Measurements from ENCODE around the gene AKAP6. TPM values are rescaled to one million over a fixed set of nuclear protein-coding genes. Genes with fewer than 3 reads are reported as not detected.
"Not testable (repeated sequence)": the region's sequence is repeated elsewhere in the genome, so short reads cannot be mapped to it uniquely, and the experiment has no call there.

The AKAP6 gene
- total RNA-seq, 1 donor from 2014 or later: 1.3 TPM

- H3K4me3 ChIP-seq (ENCODE audit: low read depth, low read length): no peak overlapping the region
- no peaks in the 10 kb centered on the region for H3K27me3 ChIP-seq (ENCODE audit: control insufficient read depth, insufficient read depth, low read length)
- TF ChIP-seq CTCF (IDR thresholded peaks at IDR 0.05; ENCODE audit: insufficient read depth, low read length, poor library complexity, severe bottlenecking): no peak
- no peak for DNase-seq (ENCODE audit: low read depth)
- no peaks in the 10 kb centered on the region for H3K36me3 ChIP-seq (ENCODE audit: control insufficient read depth, insufficient read depth, low read length)
These were observed 38.4 kb downstream of the AKAP6 start for GRCh38 chr14:32367516-32367915.

DNA sequence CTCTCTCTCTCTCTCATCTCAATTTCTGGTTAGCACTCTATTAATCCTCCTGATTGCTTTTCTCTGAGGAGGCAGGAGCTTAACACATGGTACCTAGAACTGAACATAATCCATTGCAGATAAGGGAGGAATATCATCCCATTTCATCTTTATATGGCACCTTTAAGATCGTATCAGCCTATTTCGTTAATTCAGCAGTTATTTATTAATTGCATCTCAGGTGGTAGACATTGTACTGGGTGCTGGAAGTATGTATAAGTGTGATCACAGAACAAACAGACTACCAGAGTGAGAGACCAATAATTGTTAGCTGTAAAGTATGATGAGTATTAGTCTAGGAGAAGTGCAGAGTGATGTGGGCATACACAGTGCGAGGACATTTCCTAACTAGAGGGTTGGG, 39.0 kb downstream of the AKAP6 start:
- Histone ChIP-seq H3K4me3 (ENCODE audit: low read depth, low read length) (no peak overlapping the region), H3K36me3 (ENCODE audit: control insufficient read depth, insufficient read depth, low read length) (no peaks in the 10 kb centered on the region), H3K27me3 (ENCODE audit: control insufficient read depth, insufficient read depth, low read length) (no peaks in the 10 kb centered on the region)
- TF ChIP-seq CTCF (IDR thresholded peaks at IDR 0.05; ENCODE audit: insufficient read depth, low read length, poor library complexity, severe bottlenecking): no peak
- no peak for DNase-seq (ENCODE audit: low read depth)

DNA sequence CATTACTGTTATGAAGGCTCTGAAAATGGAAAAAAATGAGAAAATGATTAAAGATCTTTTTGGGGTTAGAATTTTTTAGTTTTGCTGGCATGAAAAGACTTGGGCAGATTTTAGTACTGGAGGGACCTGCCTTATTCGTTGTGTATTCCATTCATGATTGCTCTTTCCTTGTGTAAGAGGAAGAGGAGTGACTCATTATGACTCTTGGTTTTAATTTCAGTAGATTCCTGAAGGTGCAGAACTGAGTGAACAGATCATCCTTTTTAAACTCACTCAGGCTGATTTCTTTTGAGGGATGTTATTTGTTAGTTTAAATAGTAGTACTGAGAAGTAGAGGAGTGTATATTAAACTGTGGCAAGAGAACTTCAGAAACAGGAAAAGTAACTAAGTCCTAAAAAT, 41.6 kb downstream of the AKAP6 start:
- Histone ChIP-seq H3K4me3 (ENCODE audit: low read depth, low read length) (no peak overlapping the region), H3K27me3 (ENCODE audit: control insufficient read depth, insufficient read depth, low read length) (no peaks in the 10 kb centered on the region), H3K36me3 (ENCODE audit: control insufficient read depth, insufficient read depth, low read length) (no peaks in the 10 kb centered on the region)
- peak; percentile 72 for DNase-seq (ENCODE audit: low read depth)
- no peak for TF ChIP-seq CTCF (IDR thresholded peaks at IDR 0.05; ENCODE audit: insufficient read depth, low read length, poor library complexity, severe bottlenecking)

GRCh38 chr14:32372154-32372553, 43.1 kb downstream of the AKAP6 start:
- Histone ChIP-seq H3K36me3 (ENCODE audit: control insufficient read depth, insufficient read depth, low read length) (no peaks in the 10 kb centered on the region), H3K27me3 (ENCODE audit: control insufficient read depth, insufficient read depth, low read length) (no peaks in the 10 kb centered on the region), H3K4me3 (ENCODE audit: low read depth, low read length) (no peak overlapping the region)
- TF ChIP-seq CTCF (IDR thresholded peaks at IDR 0.05; ENCODE audit: insufficient read depth, low read length, poor library complexity, severe bottlenecking): no peak
- DNase-seq (ENCODE audit: low read depth): peak; percentile 56

GRCh38 chr14:32373174-32373573, 44.1 kb downstream of the AKAP6 start:
- DNase-seq (ENCODE audit: low read depth); H3K36me3 ChIP-seq (ENCODE audit: control insufficient read depth, insufficient read depth, low read length); H3K4me3 ChIP-seq (ENCODE audit: low read depth, low read length); H3K27me3 ChIP-seq (ENCODE audit: control insufficient read depth, insufficient read depth, low read length): not testable (repeated sequence)

DNA sequence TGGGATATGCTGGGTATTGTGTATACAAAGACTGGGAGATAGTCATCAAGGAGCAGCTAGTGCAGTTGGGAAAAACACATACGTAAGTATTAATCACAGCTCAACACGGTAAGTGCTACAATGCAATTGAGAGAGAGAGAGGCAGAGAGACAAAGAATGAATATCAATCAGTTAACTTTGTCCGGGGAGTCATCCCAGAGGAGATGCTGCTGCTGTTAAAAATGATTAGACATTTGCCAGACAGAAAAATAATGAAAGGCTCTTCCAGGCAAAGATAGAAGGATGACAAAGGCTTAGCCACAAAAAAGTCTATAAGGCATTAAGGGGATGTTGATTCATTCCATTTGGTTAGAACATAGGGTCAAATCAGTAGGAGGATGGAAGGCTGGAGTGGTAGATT, 45.1 kb downstream of the AKAP6 start:
- TF ChIP-seq CTCF (IDR thresholded peaks at IDR 0.05; ENCODE audit: insufficient read depth, low read length, poor library complexity, severe bottlenecking): no peak
- no peak for DNase-seq (ENCODE audit: low read depth)
- Histone ChIP-seq H3K4me3 (ENCODE audit: low read depth, low read length) (no peak overlapping the region), H3K27me3 (ENCODE audit: control insufficient read depth, insufficient read depth, low read length) (no peaks in the 10 kb centered on the region), H3K36me3 (ENCODE audit: control insufficient read depth, insufficient read depth, low read length) (no peaks in the 10 kb centered on the region)

Data from kidney epithelial cell (primary cell).